GM18498 (cell line): ENCODE results near the gene GRM7.

Source experiments
- ATAC-seq: cut with Tn5 transposase; IDR thresholded peaks from one replicate; pipeline ENCODE4 v1.9.1; 2021; ENCODE audit warnings: mild to moderate bottlenecking, moderate library complexity; ENCODE audit not compliant: unreplicated experiment

Gene GRM7

GRCh38 chr3:7754653-7755441 is 893.9 kb downstream of the GRM7 start:
- no peak for ATAC-seq

DNA sequence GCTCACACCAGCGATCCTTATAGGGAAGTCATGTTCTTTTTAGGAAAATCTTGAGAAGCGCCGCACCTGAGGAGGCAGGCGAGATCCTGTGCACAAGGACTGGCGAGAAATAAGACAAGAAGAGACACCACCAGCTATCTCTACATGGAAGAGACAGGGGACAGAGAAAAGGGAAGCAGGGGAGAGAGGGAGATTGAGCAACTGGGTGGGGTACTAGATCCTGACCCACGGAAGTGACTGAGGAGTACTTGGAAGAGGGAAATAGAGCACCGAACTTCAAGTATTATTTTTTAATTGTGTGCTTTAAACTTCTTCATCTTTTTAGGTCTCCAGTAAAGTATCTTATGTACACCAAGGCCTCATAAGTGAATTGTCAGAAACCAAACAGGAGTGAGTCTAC is 898.7 kb downstream of the GRM7 start:
- no peak for ATAC-seq

GRCh38 chr3:7760718-7761117 is 899.8 kb downstream of the GRM7 start:
- ATAC-seq: no peak

DNA sequence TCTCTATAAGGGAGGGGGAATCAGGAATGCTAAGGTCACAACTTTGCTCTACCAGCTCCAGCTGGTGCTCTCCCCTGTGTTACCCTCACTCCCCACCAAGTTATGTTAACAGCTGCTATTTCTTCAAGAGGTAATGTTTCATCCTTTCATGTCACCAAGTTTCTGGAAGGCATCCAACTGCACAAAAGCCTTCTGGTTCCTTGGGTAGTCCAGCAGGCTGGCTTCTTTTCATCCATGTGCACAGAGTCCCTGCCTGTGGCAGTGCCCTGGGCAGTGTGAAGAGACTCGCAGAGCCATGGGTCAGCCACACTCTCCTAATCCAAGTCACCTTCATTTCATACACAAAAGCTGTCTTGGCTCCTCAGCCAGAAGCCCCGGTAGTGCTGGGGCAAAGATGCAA is 903.2 kb downstream of the GRM7 start:
- no peak for ATAC-seq

DNA sequence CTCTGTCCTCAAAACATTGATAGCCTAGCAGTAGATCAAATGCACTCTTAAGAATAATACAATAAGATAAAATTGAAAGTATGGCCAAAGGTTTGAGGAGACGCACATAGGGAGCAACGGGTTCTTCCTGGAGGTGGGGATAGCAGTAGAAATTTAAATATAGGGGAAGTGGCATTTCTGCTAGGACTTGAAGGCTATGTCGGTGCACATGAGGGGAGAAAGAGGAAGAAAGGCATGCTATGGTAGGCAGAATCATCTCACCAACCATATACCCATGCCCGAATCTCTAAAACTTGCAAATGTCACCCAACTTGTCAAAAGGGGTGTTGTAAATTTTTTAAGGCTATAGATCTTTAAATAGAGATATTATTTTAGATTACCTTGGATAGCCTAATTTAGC is 905.6 kb downstream of the GRM7 start:
- no peak for ATAC-seq

GRCh38 chr3:7779331-7779730 is 918.4 kb downstream of the GRM7 start:
- ATAC-seq: no peak

- ATAC-seq: no peak
Observed at GRCh38 chr3:7781395-7781794, 920.5 kb downstream of the GRM7 start.

GRCh38 chr3:7787871-7788828 is 927.2 kb downstream of the GRM7 start:
- no peak for ATAC-seq

DNA sequence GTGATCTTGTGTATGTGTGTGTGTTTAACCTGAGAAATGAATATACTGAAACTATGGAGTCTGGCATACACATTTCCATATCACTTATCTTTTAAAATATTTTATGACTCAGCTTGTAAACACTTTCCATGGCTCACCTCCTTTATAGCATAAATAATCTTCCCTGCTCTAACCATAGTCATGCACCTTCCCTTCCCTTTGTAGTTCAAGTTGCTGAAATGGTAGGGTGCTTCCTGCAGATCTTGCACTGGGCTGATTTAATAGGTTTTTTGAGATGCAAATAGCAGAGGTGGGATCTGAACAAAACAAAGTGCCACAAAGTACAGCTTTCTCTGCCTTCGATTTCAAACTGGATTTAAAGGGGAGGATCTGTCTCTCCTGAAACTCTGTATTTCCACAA is 928.0 kb downstream of the GRM7 start:
- ATAC-seq: no peak

DNA sequence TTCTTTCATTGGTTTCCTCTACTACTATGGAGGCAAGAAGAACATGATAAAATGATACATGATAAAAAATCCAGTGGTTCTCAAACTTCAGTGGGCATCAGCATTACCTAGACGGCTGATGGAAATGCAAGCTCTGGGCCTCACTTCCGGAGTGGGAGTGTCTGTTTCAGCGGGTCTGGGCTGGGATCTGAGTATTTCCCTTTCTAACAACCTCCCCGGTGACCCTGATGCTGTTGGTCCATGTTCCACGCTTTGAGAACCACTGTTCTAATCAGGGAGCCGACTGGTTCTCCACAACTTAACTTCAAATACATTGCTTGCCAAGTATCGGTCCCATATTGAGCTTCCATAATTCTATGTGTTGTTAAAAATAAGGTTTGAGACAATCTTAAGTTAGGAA is 928.4 kb downstream of the GRM7 start:
- ATAC-seq: no peak

DNA sequence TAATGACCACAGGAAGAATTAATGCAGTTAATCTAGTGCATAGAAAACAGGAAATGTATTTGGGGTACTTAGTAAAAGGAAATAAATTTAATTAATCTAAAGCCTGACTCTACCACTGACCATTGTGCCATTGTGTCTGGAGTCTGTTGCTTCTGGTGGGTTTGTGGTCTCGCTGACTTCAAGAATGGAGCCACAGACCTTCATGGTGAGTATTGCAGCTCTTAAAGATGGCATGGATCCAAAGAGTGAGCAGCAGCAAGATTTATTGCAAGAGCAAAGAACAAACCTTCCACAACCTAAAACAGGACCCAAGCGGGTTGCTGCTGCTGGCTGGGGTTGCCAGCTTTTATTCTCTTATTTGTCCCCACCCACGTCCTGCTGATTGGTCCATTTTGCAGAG is 929.2 kb downstream of the GRM7 start:
- ATAC-seq: no peak
